Measurements from ENCODE around the gene STX3. TPM values are rescaled to one million over a fixed set of nuclear protein-coding genes. Genes with fewer than 3 reads are reported as not detected.

STX3 gene
- total RNA-seq, 1 experiment from 2014 or later = 12.1 TPM

- Mint-ChIP-seq H3K36me3 (ENCODE audit: insufficient read depth, unreplicated experiment) (no peaks in the 10 kb centered on the region), H3K9me3 (ENCODE audit: unreplicated experiment) (no peaks in the 10 kb centered on the region), H3K4me3 (ENCODE audit: unreplicated experiment) (no peak overlapping the region), H3K4me1 (ENCODE audit: insufficient read depth, unreplicated experiment) (peaks cover 21% of the 10 kb centered on the region), H3K27ac (ENCODE audit: low read depth, unreplicated experiment) (no peak overlapping the region), H3K27me3 (ENCODE audit: insufficient read depth, unreplicated experiment) (no peaks in the 10 kb centered on the region)
- no peak for DNase-seq (ENCODE audit: unreplicated experiment)
- no peak for TF ChIP-seq CTCF (IDR thresholded peaks at IDR 0.05; ENCODE audit: unreplicated experiment)
- ChIA-PET POLR2A (interaction anchor here (1.3 kb wide), 1 partner anchor 13 kb away, joined by 3 read pairs; no protein-coding TSS in a partner anchor), CTCF (interaction anchor here (2.4 kb wide), 1 partner anchor 49 kb away, joined by 10 read pairs; the partner anchor contains the start of gene MRPL16)
- intact Hi-C loops (cut with micrococcal nuclease) = no loop called here
- BruUV-seq (replicated peaks) = no TSS peak
These were observed 5.6 kb downstream of the STX3 start for GRCh38 chr11:59760771-59761170.

- TF ChIP-seq CTCF (IDR thresholded peaks at IDR 0.05; ENCODE audit: unreplicated experiment) = no peak
- no peaks in the 10 kb centered on the region for H3K36me3 Mint-ChIP-seq (ENCODE audit: insufficient read depth, unreplicated experiment)
- H3K4me3 Mint-ChIP-seq (ENCODE audit: unreplicated experiment) = no peak overlapping the region
- DNase-seq (ENCODE audit: unreplicated experiment) = no peak
- ChIA-PET POLR2A (interaction anchor here (0.9 to 1.3 kb wide), 2 partner anchors 10 to 12 kb away, joined by 3 read pairs; no protein-coding TSS in a partner anchor), CTCF (interaction anchor here (0.6 to 0.7 kb wide), 2 partner anchors 27 to 28 kb away, joined by 3 read pairs; no protein-coding TSS in a partner anchor)
- no peak overlapping the region for H3K27ac Mint-ChIP-seq (ENCODE audit: low read depth, unreplicated experiment)
- no peaks in the 10 kb centered on the region for H3K9me3 Mint-ChIP-seq (ENCODE audit: unreplicated experiment)
- BruUV-seq (replicated peaks) = no TSS peak
- H3K27me3 Mint-ChIP-seq (ENCODE audit: insufficient read depth, unreplicated experiment) = no peaks in the 10 kb centered on the region
- intact Hi-C loops (cut with micrococcal nuclease) = no loop called here
- H3K4me1 Mint-ChIP-seq (ENCODE audit: insufficient read depth, unreplicated experiment) = peaks cover 10% of the 10 kb centered on the region
These were observed 6.8 kb downstream of the STX3 start for GRCh38 chr11:59761993-59762392.

GRCh38 chr11:59765068-59765735 is 10.0 kb downstream of the STX3 start:
- H3K27me3 Mint-ChIP-seq (ENCODE audit: insufficient read depth, unreplicated experiment) = no peaks in the 10 kb centered on the region
- CTCF ChIA-PET = interaction anchor here (1.3 to 2.9 kb wide), 3 partner anchors 10 to 37 kb away, joined by 3 to 13 read pairs (median 6); partner anchors contain the start of gene STX3
- no peak for TF ChIP-seq CTCF (IDR thresholded peaks at IDR 0.05; ENCODE audit: unreplicated experiment)
- intact Hi-C loops (cut with micrococcal nuclease) = no loop called here
- H3K36me3 Mint-ChIP-seq (ENCODE audit: insufficient read depth, unreplicated experiment) = no peaks in the 10 kb centered on the region
- peaks cover 7% of the 10 kb centered on the region for H3K4me1 Mint-ChIP-seq (ENCODE audit: insufficient read depth, unreplicated experiment)
- no peaks in the 10 kb centered on the region for H3K9me3 Mint-ChIP-seq (ENCODE audit: unreplicated experiment)
- POLR2A ChIA-PET = no interaction called here
- no peak for DNase-seq (ENCODE audit: unreplicated experiment)
- no peak overlapping the region for H3K27ac Mint-ChIP-seq (ENCODE audit: low read depth, unreplicated experiment)
- no TSS peak for BruUV-seq (replicated peaks)
- no peak overlapping the region for H3K4me3 Mint-ChIP-seq (ENCODE audit: unreplicated experiment)

GRCh38 chr11:59766542-59767224 is 11.5 kb downstream of the STX3 start:
- Mint-ChIP-seq H3K36me3 (ENCODE audit: insufficient read depth, unreplicated experiment) (no peaks in the 10 kb centered on the region), H3K27ac (ENCODE audit: low read depth, unreplicated experiment) (no peak overlapping the region), H3K27me3 (ENCODE audit: insufficient read depth, unreplicated experiment) (no peaks in the 10 kb centered on the region), H3K9me3 (ENCODE audit: unreplicated experiment) (no peaks in the 10 kb centered on the region), H3K4me1 (ENCODE audit: insufficient read depth, unreplicated experiment) (peaks cover 7% of the 10 kb centered on the region), H3K4me3 (ENCODE audit: unreplicated experiment) (no peak overlapping the region)
- DNase-seq (ENCODE audit: unreplicated experiment) = no peak
- ChIA-PET CTCF (interaction anchor here (1.0 to 2.9 kb wide), 4 partner anchors 10 to 35 kb away, joined by 3 to 13 read pairs (median 4); partner anchors contain the start of gene STX3), POLR2A (interaction anchor here (0.6 to 0.7 kb wide), 2 partner anchors 11 to 177 kb away, joined by 3 to 4 read pairs; no protein-coding TSS in a partner anchor)
- BruUV-seq (replicated peaks) = no TSS peak
- TF ChIP-seq CTCF (IDR thresholded peaks at IDR 0.05; ENCODE audit: unreplicated experiment) = no peak
- intact Hi-C loops (cut with micrococcal nuclease) = no loop called here
